Left lung (tissue), 10 donors: ENCODE results near the gene MAGEF1. TPM values are rescaled to one million over a fixed set of nuclear protein-coding genes. Genes with fewer than 3 reads are reported as not detected.

Experiments used
- ATAC-seq: fragments of 200-7000 bp; cut with Tn5 transposase; one replicate; pipeline ENCODE4 v1.9.1; 2020; ENCODE audit warnings: moderate library complexity
- DNase-seq, 4 donors: peaks; one replicate each; pipeline ENCODE4 v3.0.0-alpha.2; 2013 to 2020
- H3K27ac ChIP-seq, 2 donors: fragments of 200-600 bp; sonication (generic) in 1 of 2; one replicate each; pipeline versions ENCODE4 v1.5.0 to v1.8.0; 2020 to 2021
- H3K27me3 ChIP-seq, 2 donors: fragments of 200-600 bp; sonication (generic) in 1 of 2; one replicate each; pipeline versions ENCODE4 v1.5.0 to v1.8.0; 2020 to 2021
- H3K36me3 ChIP-seq, 2 donors: fragments of 200-600 bp; sonication (generic) in 1 of 2; one replicate each; pipeline versions ENCODE4 v1.5.0 to v1.8.0; 2020 to 2021
- H3K4me1 ChIP-seq, 2 donors: fragments of 200-600 bp; one replicate each; pipeline ENCODE4 v1.8.0; 2021
- H3K4me3 ChIP-seq, 2 donors: fragments of 200-600 bp; sonication (generic) in 1 of 2; one replicate each; pipeline versions ENCODE4 v1.5.0 to v1.8.0; 2020 to 2021; ENCODE audit warnings: mild to moderate bottlenecking in 1 of 2
- H3K9me3 ChIP-seq, 2 donors: fragments of 200-600 bp; sonication (generic) in 1 of 2; one replicate each; pipeline versions ENCODE4 v1.5.0 to v1.8.0; 2020 to 2021
- CTCF ChIP-seq, 2 donors: fragments of 200-600 bp; sonication (generic) in 1 of 2; IDR thresholded peaks; one replicate each; pipeline versions ENCODE4 v1.5.0 to v1.8.0; 2021; ENCODE audit warnings: antibody characterized with exemption in 2 of 2
- intact Hi-C, 2 donors: fragments of 100-400 bp; cut with DNase I; formaldehyde crosslinking; loops; one replicate each; pipeline versions ENCODE4 v1.11.2 to v1.14.2; 2022
- polyA plus RNA-seq, 6 donors: library from polyadenylated mRNA; unstranded; fragments of 120-200 nt; gene quantifications; one replicate each; pipeline ENCODE4 v1.2.1, GENCODE V29; 2013; ENCODE audit not compliant: insufficient read length in 6 of 6
- total RNA-seq, 2 donors: library from RNA; stranded (reverse); fragmentation: NEBNext Ultra II Directional; extraction: Animal tissue kit (Norgen Biotek cat#: 25700); gene quantifications; one replicate each; pipeline ENCODE4 v1.2.1, GENCODE V29; 2021
- donor health status: DM: no; HTN: yes; CAD: no.
- donor health status: DM: no; HTN: no; CAD: no.

Gene MAGEF1
- total and polyA plus RNA-seq, 8 donors, result 27.8 to 62.4 (median 53.3) TPM

- H3K4me3 ChIP-seq, result no peak overlapping the region
- no peaks in the 10 kb centered on the region for H3K27me3 ChIP-seq
- no peak overlapping the region for H3K27ac ChIP-seq
- no peak for ATAC-seq
- TF ChIP-seq CTCF (IDR thresholded peaks at IDR 0.05), result no peak
- no peak for DNase-seq
- intact Hi-C loops, result no loop called here
- H3K36me3 ChIP-seq, result no peaks in the 10 kb centered on the region
- H3K4me1 ChIP-seq, result peaks cover 14 to 25% of the 10 kb centered on the region in 2 donors
- H3K9me3 ChIP-seq, result no peaks in the 10 kb centered on the region
Measured at GRCh38 chr3:184690192-184690883, 21.5 kb downstream of the MAGEF1 start.

GRCh38 chr3:184688882-184689271 is 23.0 kb downstream of the MAGEF1 start:
- intact Hi-C loops, result no loop called here
- no peak for ATAC-seq
- H3K4me1 ChIP-seq, result peaks cover 14 to 25% of the 10 kb centered on the region in 2 donors

GRCh38 chr3:184688251-184688881 is 23.5 kb downstream of the MAGEF1 start:
- Histone ChIP-seq H3K9me3 (no peaks in the 10 kb centered on the region), H3K36me3 (no peaks in the 10 kb centered on the region), H3K4me1 (peaks cover 14 to 25% of the 10 kb centered on the region in 2 donors), H3K27me3 (no peaks in the 10 kb centered on the region), H3K4me3 (no peak overlapping the region), H3K27ac (peak overlapping the region in 1 of 2 donors; percentile 62)
- ATAC-seq (peak; percentile 20), DNase-seq (peak in 1 of 4 donors; percentile 88)
- no peak for TF ChIP-seq CTCF (IDR thresholded peaks at IDR 0.05)
- intact Hi-C loops, result no loop called here

More at GRCh38 chr3:184688882-184689271, 23.0 kb downstream of the MAGEF1 start:
- H3K36me3 ChIP-seq, result no peaks in the 10 kb centered on the region
- H3K27ac ChIP-seq, result peak overlapping the region in 1 of 2 donors; percentile 48
- DNase-seq, result no peak
- no peak for TF ChIP-seq CTCF (IDR thresholded peaks at IDR 0.05)
- H3K4me3 ChIP-seq, result no peak overlapping the region
- no peaks in the 10 kb centered on the region for H3K27me3 ChIP-seq
- H3K9me3 ChIP-seq, result no peaks in the 10 kb centered on the region

GRCh38 chr3:184687363-184688015 is 24.4 kb downstream of the MAGEF1 start:
- TF ChIP-seq CTCF (IDR thresholded peaks at IDR 0.05), result no peak
- DNase-seq (peak in 1 of 4 donors; percentile 57), ATAC-seq (peak; percentile 14)
- Histone ChIP-seq H3K4me1 (peaks cover 14 to 25% of the 10 kb centered on the region in 2 donors), H3K36me3 (no peaks in the 10 kb centered on the region), H3K27me3 (no peaks in the 10 kb centered on the region), H3K4me3 (no peak overlapping the region), H3K9me3 (no peaks in the 10 kb centered on the region), H3K27ac (no peak overlapping the region)
- intact Hi-C loops, result no loop called here

- peak; percentile 53 for ATAC-seq
- TF ChIP-seq CTCF (IDR thresholded peaks at IDR 0.05), result no peak
- intact Hi-C loops, result no loop called here
- DNase-seq, result peak in 1 of 4 donors; percentile 70
- Histone ChIP-seq H3K4me1 (peaks cover 8 to 11% of the 10 kb centered on the region in 2 donors), H3K27ac (no peak overlapping the region), H3K27me3 (no peaks in the 10 kb centered on the region), H3K36me3 (no peaks in the 10 kb centered on the region), H3K9me3 (no peaks in the 10 kb centered on the region), H3K4me3 (no peak overlapping the region)
Measured at GRCh38 chr3:184685646-184686045, 26.2 kb downstream of the MAGEF1 start.
